HG03378 (cell line): Measurements from ENCODE around the gene KRT37.

Experiments used
- ATAC-seq: cut with Tn5 transposase; IDR thresholded peaks from one replicate; pipeline ENCODE4 v1.9.1; 2021; ENCODE audit warnings: mild to moderate bottlenecking, moderate library complexity; ENCODE audit not compliant: unreplicated experiment

Gene KRT37

GRCh38 chr17:41377546-41377945, 46.8 kb downstream of the KRT37 start:
- ATAC-seq = no peak
